Posterior cingulate gyrus (tissue), 11 donors: Measurements from ENCODE around the gene TFF3.
A peak's percentile ranks its signal among the peaks of the same experiment; 100 is the strongest.

Experiments
- DNase-seq, 10 donors: peaks; one replicate each; pipeline versions ENCODE4 v3.0.0 to v3.0.0-alpha.2; 2020 to 2021; ENCODE audit warnings: mixed read lengths in 3 of 10
- intact Hi-C: fragments of 100-400 bp; cut with DNase I; formaldehyde crosslinking; loops from one replicate; pipeline ENCODE4 v1.15.1; 2023

Gene TFF3

GRCh38 chr21:42308914-42309752 is 6.1 kb downstream of the TFF3 start:
- peak in 2 of 10 donors; percentile 70 to 73 for DNase-seq
- intact Hi-C loops, result no loop called here

DNA sequence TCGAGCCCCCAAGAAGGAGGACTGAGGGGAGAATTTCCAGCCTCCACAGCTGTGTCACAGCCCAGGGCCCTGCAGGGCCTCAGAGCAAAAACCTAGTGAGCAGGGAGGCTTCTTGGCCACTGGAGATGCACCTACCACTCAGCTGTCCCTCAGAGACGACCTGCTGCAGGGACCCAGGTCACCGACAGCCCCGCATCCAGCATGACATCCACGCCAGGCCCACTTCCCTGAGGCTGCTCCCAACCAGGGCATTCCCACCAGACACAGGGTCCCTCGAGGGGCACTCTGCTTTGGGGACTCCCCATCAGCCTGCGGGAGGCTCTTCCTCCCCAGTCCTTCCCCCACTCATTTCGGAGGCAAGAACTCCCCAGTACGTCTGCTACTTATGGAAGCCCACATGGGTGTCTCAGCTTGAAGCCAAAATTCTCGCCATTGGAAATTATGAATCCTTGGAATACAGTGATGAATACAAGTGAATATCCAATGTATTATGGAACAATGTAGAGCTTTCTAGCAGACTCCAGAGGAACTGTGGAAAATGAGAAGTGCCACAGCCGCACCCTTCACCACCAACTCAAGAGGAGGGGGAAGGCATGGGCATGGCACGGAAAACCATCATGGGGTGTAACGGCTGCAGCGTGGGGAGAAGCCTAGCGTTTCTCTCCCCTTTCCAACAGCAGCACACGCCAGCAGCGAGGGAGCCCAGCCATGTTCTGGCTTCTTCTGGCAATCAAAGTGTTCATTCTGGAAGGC is 6.9 kb downstream of the TFF3 start:
- DNase-seq, result peak in 3 of 10 donors; percentile 41 to 76 (median 73)
- intact Hi-C loops, result no loop called here

DNA sequence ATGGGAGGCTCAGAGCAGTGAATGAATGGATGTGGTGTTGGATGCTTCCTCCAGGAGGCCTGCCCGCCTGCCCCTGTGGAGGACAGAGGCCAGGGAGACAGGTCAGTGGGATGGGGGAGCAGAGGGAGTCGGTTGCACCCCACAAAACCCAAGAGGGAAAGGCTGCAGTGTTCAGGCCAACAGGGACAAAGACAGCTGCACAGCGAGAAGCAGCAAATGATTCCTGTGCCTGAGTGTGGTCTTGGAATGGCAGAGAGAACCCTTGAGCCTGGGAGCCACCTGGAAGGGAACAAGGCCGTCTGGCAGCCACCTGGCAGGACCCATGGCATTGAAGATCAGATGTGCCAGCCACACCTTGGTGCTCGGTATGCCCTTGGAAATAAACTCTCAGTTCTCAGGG is 8.1 kb downstream of the TFF3 start:
- DNase-seq, result peak in 1 of 10 donors; percentile 53
- intact Hi-C loops, result no loop called here

GRCh38 chr21:42306366-42307035 is 8.7 kb downstream of the TFF3 start:
- intact Hi-C loops, result no loop called here
- peak in 2 of 10 donors; percentile 48 to 70 for DNase-seq

DNA sequence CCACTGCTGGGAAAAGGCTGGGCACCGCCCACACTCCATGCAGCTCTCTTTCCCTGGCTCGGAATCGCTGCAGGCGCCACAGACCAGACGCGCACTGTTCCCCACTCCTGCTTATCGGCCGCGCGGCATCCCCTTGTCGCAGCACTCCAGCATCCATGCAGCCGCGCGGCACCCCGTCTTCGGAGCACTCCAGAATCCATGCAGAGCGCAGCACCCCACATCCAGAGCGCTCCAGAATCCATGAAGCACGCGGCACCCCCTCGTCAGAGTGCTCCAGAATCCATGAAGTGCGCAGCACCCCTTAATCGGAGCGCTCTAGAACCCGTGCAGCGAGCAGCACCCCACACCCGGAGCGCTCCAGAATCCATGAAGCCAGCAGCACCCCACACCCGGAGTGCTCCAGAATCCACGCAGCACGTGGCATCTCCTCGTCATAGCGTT is 9.5 kb downstream of the TFF3 start:
- DNase-seq, result peak in 3 of 10 donors; percentile 58 to 65 (median 61)
- intact Hi-C loops, result no loop called here

DNA sequence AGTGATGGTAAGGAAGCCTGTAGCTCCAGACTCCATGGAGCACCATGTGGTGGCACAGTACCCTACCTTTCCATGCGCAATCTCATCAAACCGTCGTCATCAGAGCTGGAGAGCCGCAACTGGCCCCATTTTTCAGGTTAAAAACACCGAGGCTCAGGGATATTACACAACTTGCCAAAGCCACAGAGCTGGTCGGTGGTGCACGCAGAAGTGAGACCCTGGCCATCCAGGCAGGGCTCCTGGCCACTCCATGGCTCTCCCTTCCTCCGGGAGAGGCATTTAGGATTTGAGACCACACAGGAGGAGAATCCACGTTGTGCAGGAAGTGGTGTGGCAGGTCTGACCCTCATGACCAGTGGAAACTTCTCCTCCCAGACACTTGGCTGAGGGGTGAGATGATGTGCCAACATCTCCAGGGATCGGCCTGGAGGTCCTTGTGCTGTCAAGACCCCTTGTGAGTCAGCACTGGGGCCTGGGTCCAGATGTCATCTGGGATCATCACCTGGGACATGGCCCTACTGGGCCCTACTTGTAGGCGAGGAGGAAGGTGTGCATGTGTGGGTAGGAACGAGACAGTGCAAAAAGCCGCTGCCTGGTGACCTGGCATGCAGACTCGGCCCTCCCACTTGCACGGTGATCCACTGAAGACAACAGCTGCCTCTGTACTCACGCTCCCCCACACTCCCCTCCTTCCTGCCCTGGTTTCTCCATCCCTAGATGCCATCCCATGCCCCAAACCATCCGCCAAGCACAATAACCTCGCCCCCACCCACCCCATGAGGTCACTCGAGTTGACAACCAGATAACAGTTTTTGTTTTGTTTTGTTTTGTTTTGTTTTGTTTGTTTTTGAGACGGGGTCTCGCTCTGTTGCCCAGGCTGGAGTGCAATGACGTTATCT is 10.4 kb downstream of the TFF3 start:
- DNase-seq, result peak in 3 of 10 donors; percentile 54 to 73 (median 69)
- intact Hi-C loops, result no loop called here

DNA sequence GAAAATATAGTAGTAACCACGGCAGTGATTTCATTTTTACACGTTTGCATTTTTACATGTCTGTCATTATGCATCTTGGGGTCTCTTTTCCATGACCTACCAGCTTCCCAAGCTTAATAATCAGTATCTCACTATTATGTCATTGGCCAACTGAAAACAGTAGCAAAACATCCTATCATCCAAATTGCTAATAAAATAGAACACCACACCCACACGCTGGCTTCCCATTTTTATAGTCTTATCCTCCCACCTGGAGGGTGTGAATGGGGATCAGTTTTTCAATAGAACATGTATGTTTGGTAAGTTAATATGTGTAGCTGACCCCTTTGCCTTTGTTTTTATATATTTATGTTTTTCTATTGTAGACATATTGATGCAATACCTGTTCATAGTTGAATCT is 11.8 kb downstream of the TFF3 start:
- no peak for DNase-seq
- intact Hi-C loops, result no loop called here

DNA sequence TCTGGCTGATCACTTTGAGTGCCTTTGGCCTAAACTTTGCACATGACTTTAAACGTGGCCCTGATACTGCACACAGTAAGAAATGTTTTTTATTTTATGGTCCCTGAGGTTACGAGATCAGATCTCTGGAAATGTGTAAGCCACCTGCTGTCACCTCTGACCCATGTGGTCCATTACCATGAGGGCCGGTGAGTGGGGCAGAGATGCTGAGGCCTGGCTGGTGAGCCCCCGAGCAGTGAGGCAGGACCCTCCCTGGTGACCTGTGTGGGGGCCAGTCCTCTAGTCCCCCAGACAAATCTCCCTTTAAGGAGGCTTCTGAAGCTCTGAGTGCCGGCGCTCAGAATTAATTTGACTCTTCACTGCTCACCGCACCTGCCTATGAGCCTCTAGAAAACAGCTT is 12.4 kb downstream of the TFF3 start:
- DNase-seq, result peak in 2 of 10 donors; percentile 30 to 78
- intact Hi-C loops, result no loop called here

GRCh38 chr21:42302076-42302650 is 13.0 kb downstream of the TFF3 start:
- peak in 3 of 10 donors; percentile 42 to 75 (median 69) for DNase-seq

GRCh38 chr21:42301371-42302075 is 13.7 kb downstream of the TFF3 start:
- intact Hi-C loops, result no loop called here

More at GRCh38 chr21:42302076-42302650, 13.0 kb downstream of the TFF3 start:
- intact Hi-C loops, result no loop called here

GRCh38 chr21:42300956-42301355 is 14.3 kb downstream of the TFF3 start:
- peak in 3 of 10 donors; percentile 2 to 73 (median 72) for DNase-seq
- intact Hi-C loops, result no loop called here

More at GRCh38 chr21:42301371-42302075, 13.7 kb downstream of the TFF3 start:
- DNase-seq, result peak in 3 of 10 donors; percentile 57 to 65 (median 65)

DNA sequence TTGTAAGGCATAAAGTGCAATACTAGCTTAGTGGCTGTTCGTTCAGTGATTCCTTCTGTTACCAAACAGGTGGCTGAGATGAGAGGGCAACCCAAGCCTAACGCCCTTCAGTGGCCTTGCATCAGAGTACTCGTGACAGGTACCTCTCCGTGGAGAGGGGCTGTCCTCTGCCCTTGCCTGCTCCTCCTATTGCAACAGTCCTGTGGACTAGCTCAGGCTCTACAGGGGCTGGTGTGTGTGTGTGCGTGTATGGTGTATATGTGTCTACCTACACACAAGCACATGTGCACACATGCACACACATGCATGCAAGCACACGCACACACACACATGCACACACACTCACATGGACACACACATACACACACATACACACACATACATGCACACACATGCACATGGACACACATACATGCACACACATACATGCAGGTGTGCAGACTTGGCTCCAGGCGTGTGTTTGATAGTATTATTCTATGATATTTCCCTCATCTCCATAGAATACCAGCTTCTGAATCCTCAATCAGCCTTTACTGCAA is 15.1 kb downstream of the TFF3 start:
- intact Hi-C loops, result no loop called here
- DNase-seq, result peak in 2 of 10 donors; percentile 8 to 45

- peak in 5 of 10 donors; percentile 17 to 81 (median 74) for DNase-seq
- intact Hi-C loops, result no loop called here
Observed at GRCh38 chr21:42299324-42300044, 15.7 kb downstream of the TFF3 start.

GRCh38 chr21:42298657-42299056 is 16.6 kb downstream of the TFF3 start:
- DNase-seq, result peak in 3 of 10 donors; percentile 1 to 55 (median 30)
- intact Hi-C loops, result no loop called here

DNA sequence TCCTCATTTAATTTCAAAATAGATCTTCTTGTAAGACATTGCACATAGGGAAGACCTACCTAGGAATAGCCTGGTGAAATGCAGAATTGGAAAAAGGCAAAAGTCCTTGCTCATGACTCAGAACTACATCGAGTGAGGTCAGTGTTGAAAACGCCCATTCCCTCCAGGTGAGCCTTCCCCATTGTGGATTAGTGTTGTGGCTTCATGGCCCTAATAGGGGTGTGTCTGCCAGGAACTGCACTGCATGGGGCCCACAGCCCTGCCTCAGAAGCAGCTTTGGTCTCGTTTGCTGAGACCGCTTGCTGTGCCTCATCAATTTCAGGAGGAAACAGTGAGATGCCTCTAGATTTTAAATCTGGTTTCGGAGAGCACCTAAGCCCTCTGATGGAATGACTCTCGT is 17.0 kb downstream of the TFF3 start:
- peak in 2 of 10 donors; percentile 27 to 58 for DNase-seq
- intact Hi-C loops, result no loop called here

- intact Hi-C loops, result no loop called here
- DNase-seq, result peak in 1 of 10 donors; percentile 22
Observed at GRCh38 chr21:42297377-42297776, 17.8 kb downstream of the TFF3 start.

GRCh38 chr21:42296501-42296900 is 18.7 kb downstream of the TFF3 start:
- intact Hi-C loops, result no loop called here
- peak in 1 of 10 donors; percentile 39 for DNase-seq

DNA sequence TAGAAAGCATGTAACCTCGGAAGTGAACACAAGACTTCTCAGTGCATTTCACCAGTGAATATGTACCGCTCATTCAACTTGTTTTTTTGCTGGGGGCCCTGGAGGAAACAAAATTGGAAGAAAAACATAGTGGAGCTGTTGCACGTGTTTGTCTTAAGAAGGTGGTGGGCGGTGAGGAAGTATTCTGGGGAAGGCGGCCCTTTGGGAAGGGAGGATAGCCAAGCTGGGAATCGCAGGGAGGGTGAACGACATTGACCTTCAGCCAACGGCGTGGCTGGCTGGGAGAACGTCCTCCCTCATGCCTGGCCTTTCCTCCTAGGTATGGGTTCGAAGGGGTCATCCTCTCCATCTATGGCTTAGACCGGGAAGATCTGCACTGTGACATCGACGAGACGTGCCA is 19.4 kb downstream of the TFF3 start:
- intact Hi-C loops, result no loop called here
- DNase-seq, result peak in 2 of 10 donors; percentile 62 to 64
